ENCODE measurements around the gene PTPRQ.

DNA sequence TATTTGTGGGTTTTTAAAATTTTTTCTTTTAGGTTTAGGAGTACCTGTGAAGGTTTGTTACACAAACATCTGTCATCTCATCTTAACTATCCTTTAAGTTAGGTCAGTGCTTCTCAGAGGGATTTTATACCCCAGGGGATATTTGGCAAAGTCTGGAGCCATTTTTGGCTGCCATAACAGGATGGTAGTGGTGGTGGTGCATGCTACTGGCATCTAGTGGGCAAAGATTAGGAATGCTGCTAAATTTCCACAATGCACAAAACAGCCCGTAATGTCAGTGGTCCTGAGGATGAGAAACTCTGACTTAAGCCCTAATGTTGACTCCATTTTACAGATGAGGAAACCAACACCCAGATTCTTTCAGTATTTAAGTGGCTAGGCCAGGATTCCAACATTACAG, 178.2 kb downstream of the PTPRQ start:
- TF ChIP-seq, protein P1, sequence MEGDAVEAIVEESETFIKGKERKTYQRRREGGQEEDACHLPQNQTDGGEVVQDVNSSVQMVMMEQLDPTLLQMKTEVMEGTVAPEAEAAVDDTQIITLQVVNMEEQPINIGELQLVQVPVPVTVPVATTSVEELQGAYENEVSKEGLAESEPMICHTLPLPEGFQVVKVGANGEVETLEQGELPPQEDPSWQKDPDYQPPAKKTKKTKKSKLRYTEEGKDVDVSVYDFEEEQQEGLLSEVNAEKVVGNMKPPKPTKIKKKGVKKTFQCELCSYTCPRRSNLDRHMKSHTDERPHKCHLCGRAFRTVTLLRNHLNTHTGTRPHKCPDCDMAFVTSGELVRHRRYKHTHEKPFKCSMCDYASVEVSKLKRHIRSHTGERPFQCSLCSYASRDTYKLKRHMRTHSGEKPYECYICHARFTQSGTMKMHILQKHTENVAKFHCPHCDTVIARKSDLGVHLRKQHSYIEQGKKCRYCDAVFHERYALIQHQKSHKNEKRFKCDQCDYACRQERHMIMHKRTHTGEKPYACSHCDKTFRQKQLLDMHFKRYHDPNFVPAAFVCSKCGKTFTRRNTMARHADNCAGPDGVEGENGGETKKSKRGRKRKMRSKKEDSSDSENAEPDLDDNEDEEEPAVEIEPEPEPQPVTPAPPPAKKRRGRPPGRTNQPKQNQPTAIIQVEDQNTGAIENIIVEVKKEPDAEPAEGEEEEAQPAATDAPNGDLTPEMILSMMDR (IDR thresholded peaks at IDR 0.05) = no peak
- TF ChIP-seq POLR2A (IDR thresholded peaks at IDR 0.05) (no peak), POLR2AphosphoS5 (IDR thresholded peaks at IDR 0.05) (no peak)
